RKO (cell line): ENCODE results near the gene CNOT3.
"Not testable (repeated sequence)": the region's sequence is repeated elsewhere in the genome, so short reads cannot be mapped to it uniquely, and the experiment has no call there.

ENCODE experiments used
- DNase-seq: peaks from one replicate; pipeline ENCODE4 v3.0.0-alpha.2; 2016; ENCODE audit warnings: low spot score

Gene CNOT3

GRCh38 chr19:54191811-54192453 lies 54.4 kb downstream of the CNOT3 start:
- DNase-seq, result peak; percentile 54

GRCh38 chr19:54193011-54193410 lies 55.4 kb downstream of the CNOT3 start:
- DNase-seq, result no peak

GRCh38 chr19:54194463-54194862 lies 56.9 kb downstream of the CNOT3 start:
- not testable (repeated sequence) for DNase-seq

- no peak for DNase-seq
Measured at GRCh38 chr19:54196536-54196935, 59.0 kb downstream of the CNOT3 start.

GRCh38 chr19:54197121-54197520 lies 59.6 kb downstream of the CNOT3 start:
- DNase-seq, result no peak

- DNase-seq, result no peak
Measured at GRCh38 chr19:54199401-54199800, 61.8 kb downstream of the CNOT3 start.

- peak; percentile 27 for DNase-seq
Measured at GRCh38 chr19:54201172-54201701, 63.7 kb downstream of the CNOT3 start.

- peak; percentile 31 for DNase-seq
Measured at GRCh38 chr19:54201980-54202379, 64.4 kb downstream of the CNOT3 start.

GRCh38 chr19:54203151-54203611 lies 65.6 kb downstream of the CNOT3 start:
- DNase-seq, result peak; percentile 48

- DNase-seq, result no peak
Measured at GRCh38 chr19:54204767-54205468, 67.4 kb downstream of the CNOT3 start.
